NCI-H128 (cell line): Measurements from ENCODE around the gene BEAN1.

Experiments used
- DNase-seq: peaks from one replicate; lab custom pipeline; 2025; ENCODE audit not compliant: unreplicated experiment; lab: John Stamatoyannopoulos, UW

The BEAN1 gene, protein sequence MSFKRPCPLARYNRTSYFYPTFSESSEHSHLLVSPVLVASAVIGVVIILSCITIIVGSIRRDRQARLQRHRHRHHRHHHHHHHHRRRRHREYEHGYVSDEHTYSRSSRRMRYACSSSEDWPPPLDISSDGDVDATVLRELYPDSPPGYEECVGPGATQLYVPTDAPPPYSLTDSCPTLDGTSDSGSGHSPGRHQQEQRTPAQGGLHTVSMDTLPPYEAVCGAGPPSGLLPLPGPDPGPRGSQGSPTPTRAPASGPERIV

DNA sequence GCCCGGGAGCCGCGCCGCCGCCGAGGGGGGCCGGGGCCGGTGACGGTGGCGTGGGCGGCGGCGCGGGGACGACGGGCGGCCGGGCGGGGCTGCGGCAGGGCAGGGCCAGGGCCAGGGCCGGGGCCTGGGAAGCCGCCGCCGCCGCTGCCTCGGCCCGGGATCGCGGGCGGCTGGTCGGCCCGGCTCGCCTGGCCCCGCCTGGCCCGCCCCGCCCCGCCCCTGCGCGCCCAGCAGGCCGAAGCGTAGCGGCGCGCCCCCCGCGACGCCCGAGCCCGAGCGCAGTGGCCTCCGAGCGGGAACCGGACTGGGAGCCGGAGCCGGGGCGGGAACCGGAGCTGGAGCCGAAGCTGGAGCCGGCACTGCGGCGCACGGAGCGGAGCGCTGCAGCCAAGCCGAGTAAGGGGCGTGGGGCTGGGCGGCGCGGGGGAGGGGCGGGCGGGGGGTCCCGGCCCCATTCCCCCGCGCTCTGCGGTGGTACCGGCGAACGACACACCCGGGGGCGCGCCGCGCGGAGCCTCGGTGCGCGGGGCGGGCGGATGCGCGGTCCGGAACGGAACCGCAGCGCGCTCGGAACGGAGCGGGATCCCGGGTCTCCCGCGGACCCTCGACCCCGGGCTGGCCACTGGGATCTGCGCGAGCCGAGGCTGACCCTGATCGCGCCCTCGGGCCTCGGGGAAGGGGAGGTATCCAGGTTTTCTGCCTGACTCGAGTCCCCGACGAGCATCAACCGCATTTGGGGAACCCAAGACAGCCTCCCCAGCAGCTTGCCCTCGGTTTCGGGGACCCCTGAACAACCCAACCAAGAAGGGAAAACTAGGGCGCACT is at the start of gene BEAN1:
Gene BEAN1, plus strand, starts transcription at position 260 of the 825 bp plus-strand sequence. CDS start 10,382 bp downstream, outside the sequence.
- DNase-seq, result no peak

DNA sequence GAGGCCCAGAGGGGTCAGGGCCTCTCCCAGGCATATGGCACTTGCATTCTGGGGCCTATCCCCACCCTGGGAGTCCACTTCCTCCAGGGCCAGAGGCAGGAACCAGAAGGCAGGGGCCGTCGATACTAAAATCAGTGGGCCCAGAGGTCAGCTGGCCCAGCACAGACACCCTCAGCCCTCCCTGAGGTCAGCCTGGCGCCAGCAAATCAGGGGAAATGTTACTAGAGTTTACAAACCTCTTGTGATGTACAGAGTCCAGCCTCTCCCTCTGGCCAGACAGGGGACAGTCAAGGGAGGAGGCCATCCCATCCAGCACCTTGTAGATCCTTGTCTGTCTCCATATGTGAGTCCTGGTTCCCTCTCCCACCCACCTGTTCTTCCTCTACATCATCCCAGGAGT is 49.8 kb upstream of the BEAN1 start:
- DNase-seq, result no peak

DNA sequence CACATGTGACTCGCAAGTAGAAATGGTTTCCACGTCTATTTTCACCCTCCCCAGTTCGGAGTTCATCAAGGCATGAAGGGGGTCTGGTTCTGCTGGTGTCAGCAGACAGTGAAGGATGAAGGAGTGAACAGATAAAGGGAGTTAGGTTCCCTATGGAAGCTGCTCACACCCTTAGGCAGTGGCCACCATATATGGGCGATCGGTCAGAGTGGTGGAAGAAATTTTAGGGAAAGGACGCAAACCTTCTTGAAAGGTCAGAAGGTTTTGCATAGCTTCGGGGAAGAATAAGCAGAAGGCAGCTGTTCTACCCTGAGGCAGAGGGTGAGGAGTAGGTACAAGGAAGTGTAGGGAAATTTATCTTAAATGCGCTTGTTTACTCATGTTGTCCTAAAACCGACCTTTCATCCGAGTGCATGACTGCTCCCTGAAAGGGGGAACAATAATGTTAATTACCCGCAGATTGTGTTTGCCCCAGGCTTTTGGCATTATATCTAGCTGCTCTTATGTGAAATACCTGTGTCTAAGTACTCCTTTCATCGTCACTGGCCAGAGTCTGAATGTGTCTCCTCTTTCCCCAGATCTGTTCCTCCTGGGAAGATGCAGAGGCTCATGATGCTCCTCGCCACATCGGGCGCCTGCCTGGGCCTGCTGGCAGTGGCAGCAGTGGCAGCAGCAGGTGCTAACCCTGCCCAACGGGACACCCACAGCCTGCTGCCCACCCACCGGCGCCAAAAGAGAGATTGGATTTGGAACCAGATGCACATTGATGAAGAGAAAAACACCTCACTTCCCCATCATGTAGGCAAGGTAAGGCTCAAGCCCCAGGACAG is 48.1 kb upstream of the BEAN1 start:
- DNase-seq, result no peak

DNA sequence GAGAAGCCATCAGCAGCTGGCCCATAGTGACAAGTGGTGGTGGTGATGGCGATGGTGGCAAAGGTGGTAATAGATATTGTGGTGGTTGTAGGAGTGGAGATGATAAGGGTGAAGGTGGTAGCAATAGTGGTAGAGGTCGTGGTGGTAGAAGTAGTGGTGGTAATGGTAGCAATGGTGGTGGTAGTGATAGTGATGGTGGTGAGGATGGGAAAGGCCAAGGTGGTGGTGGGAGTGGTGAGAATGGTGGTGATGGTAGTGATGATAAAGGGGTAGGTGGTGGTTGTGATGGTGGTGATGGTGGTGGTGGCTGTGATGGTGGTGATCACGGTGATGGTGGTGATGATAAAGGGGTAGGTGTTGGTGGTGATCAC is 47.5 kb upstream of the BEAN1 start:
- DNase-seq, result no peak

DNA sequence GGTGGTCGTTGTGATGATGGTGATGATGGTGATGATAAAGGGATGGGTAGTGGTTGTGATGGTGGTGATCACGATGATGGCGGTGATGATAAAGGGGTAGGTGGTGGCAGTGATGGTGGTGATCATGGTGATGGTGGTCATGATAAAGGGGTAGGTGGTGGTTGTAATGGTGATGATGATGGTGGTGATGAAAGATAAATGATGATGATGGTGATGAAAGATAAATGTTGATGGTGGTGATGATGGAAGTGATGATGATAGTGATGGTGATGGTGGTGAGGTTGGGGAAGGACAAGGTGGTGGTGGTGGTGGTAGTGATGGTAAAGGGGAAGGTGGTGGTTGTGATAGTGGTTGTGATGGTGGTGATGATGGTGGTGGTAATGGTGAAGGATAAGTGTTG is 46.7 kb upstream of the BEAN1 start:
- no peak for DNase-seq

DNA sequence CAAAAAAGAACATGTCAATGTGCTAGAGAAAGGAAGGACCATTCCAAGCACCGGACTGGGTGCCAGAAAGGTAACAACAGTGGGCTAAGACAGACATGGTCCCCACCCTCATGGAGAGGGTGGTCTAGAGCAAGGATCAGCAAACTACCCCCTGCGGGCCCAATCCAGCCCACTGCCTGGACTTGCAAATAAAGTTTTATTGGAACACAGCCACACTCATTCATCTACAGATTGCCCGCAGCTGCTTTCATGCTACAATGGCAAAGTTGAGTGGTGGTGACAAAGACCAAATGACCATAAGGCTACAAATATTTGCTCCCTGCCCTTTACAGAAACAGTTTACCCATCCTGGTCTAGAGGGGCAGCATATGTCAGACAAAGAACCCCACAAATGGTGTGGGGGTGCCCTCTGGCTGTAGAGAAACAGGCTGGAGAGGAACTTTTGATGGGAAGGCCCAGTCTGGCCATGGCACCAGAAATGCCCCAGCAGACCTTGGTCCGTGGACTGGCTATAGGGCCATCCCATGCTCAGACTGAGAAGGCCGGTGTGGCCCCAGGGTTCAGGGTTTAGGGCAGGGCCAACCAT is 45.4 kb upstream of the BEAN1 start:
- DNase-seq, result no peak

DNA sequence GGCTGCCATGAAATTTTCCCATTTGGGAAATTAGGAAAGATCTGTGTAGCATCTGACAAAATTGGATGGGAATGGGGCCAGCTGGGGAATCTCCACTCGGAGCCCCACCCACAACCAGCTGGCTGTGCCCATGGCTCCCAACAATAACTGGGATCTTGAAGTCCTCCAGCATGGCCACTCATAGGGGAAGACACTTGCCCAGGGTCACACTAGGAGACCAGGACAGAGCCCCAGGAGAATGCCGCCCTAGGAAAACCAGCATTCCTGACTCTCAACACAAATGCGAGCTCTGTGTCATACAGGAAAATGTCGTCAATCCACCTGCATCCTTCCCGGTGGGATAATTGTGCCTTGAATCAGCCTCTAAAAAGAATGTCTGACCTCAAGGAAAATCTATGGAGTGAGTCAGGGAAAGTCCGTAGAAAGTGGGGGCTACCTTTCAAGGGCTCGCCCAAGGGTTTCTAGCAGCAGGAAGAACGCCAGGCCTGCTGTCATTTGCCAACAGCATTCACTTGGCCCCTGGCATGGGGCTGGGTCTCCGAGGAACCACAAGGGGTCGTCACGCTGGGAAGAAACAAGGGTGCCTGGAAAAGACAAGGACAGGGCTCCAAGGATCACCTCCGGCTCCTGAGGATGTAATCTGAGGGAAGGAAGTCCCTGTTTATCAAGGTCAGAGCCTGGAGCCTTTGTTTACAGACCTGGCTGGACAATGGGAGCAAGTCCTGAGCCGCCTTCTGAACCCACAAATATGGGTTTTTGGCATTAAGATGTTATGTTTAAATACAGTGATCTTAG is 44.7 kb upstream of the BEAN1 start:
- no peak for DNase-seq

DNA sequence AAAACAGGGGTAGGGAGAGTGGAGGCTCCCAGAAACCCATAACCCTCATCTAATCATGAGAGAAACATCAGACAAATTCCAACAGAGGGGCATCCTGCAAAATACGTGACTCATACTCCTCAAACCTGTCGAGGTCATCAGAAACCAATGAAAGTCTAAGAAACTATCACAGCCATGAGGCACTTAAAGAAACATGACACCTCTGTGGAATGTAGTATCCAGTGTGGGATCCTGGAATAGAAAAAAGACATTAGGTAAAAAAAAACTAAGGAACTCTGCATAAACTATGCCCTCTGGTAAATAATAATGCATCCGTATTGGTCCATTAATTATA is 44.2 kb upstream of the BEAN1 start:
- DNase-seq, result no peak

DNA sequence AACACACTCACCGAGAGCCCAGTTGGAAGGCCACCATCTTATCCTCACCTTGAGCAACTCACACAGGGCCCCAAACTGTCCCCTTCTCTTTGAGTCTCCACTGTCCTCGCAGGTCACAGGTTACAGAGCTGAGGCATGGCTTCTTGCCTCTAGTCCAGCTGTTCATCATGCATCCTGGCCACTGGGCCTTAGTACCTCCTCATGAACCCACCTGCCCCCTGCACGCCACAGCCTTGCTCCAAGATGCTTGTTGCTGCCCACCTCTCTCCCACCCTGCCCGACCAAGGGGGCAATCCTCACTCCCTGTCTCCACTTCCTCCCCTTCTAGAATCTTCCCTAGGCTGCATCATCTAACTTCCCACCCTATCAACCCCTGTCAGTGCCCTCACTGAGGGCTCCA is 43.5 kb upstream of the BEAN1 start:
- no peak for DNase-seq

DNA sequence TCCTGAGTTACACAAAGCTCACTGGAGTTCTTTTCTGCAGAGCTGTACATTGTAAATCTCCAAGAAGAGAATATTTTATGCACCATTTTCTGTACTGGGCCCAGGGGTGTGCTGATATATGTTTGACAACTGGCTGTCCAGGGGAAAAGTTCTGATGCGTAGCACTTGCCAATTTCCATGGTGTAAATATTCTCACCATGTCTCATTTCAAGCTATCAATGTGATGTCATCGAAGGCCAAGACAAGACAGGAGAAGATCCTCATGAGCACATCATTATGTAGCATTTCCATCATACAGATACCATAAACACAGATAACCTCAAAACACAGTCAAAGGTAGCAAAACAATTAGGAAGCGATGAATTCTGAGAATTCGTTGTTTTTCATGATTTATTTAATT is 41.7 kb upstream of the BEAN1 start:
- no peak for DNase-seq

DNA sequence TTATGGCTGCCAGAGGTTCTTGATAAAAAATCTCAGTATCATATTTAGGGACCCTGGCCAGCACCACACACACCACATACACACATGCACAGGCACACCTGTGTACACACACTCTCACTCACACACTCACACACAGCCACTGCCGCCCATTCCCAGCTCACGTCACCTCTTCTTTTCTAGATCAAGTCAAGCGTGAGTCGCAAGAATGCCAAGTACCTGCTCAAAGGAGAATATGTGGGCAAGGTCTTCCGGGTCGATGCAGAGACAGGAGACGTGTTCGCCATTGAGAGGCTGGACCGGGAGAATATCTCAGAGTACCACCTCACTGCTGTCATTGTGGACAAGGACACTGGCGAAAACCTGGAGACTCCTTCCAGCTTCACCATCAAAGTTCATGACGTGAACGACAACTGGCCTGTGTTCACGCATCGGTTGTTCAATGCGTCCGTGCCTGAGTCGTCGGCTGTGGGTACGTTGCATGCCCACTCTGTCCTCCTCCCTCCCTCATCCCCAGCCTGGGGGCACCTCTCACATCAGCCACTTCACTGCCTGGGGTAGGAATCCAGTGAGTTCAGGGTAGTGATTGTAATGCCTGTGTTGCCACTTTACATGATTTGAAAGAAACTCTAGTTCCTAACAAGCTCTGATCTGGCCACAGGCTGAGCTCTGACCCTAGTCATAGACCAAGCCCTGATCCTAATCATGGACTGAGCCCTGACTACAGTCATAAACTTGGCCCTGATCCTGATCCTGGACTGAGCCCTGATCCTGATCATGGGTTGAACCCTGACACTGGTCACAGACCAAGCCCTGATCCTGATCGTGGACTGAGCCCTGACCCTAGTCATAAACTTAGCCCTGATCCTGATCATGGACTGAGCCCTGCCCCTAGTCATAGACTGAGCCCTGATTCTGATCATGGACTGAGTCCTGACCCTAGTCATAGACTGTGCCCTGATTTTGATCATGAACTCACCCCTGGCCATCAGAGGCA is 40.2 kb upstream of the BEAN1 start:
- no peak for DNase-seq

DNA sequence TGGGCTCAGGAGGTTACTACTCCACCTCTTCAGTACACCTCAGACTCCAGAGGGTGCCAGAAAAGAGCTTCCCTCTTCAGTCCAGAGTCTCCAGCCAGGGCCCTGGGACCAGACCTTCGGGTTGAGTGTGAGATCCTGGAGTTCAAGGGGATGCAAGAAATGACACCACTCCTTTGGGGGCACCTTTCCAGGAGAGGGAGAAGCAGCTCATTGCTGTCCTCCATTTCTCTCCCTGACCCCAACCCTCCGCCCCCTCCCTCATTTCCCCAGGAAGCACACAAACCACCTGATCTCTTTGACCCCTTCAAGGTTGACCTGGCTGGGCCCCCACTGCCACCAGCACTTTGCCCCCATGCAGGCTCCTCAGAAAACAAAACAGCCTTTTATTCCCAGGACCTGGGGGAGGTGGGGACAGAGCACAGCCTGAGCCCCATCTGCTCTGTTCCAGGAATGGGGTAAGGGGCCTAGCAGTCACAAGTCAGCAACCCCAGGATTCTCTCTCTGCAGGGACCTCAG is 39.2 kb upstream of the BEAN1 start:
- no peak for DNase-seq

DNA sequence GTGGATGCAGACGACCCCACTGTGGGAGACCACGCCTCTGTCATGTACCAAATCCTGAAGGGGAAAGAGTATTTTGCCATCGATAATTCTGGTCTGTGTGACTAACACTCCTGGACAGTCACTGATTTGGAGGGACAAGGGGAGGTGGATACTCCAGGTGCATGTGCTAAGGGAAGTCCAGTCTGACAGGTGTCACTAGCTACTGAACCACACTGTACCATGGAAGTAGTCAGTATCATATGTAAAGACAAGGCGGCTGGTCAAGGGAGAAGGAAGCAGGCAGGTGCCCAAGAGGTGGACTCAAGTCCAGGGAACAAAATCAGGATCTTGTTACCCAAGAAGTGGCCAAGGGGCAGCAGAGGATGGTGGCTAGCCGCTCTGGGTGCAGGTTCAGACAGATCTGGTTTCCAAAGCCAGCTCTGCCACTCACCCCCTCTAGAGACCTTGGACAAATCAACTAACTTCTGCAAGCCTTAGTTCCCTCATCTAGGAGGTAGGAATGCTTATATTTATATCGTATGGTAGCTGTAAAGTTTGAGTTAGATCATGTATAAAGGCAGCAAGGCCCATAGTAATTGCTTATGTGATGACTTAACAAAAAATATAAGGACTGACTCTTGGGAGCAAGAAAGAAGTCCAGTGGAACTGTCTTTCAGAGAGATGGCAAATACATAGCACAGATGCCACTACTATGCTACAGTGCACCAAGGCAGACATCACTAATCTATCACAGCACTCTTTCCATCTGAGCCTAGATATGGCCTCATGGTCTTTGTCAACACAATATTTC is 38.5 kb upstream of the BEAN1 start:
- DNase-seq, result no peak

DNA sequence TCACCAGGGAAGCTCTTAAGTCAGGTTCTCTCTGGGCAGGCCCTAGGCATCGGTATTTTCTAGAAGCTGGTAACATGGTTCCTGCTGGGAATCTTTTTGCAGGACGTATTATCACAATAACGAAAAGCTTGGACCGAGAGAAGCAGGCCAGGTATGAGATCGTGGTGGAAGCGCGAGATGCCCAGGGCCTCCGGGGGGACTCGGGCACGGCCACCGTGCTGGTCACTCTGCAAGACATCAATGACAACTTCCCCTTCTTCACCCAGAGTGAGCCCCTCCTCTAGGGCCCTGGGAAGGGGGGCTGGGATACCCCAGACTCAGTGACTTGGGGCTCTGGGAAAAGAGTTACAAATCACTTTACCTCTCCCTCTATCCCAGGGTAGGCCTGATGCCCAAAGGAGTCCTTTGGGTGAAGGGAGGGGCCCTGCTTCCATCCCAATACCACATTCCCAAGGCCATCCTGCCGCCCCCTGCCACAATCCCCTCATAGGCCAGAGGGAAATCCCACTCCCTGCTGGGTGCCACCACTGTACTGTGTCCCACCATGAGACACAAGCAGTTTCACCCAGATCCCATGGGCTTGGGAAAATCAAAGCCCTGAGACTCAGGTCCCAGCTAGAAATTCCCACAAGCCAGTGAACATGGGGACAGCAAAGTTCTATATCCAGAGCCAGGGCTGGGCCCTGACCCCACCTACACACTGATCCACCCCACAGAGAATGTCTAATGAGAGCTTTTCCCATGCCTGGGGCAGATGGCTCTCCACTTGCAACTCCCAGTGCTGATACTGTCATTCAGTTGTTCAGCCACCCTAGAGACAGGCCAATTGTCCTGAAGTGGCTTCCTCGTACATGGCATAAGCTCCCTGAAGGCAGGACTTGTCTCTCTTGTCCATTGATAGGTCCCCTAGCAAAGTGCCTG is 37.6 kb upstream of the BEAN1 start:
- DNase-seq, result no peak

DNA sequence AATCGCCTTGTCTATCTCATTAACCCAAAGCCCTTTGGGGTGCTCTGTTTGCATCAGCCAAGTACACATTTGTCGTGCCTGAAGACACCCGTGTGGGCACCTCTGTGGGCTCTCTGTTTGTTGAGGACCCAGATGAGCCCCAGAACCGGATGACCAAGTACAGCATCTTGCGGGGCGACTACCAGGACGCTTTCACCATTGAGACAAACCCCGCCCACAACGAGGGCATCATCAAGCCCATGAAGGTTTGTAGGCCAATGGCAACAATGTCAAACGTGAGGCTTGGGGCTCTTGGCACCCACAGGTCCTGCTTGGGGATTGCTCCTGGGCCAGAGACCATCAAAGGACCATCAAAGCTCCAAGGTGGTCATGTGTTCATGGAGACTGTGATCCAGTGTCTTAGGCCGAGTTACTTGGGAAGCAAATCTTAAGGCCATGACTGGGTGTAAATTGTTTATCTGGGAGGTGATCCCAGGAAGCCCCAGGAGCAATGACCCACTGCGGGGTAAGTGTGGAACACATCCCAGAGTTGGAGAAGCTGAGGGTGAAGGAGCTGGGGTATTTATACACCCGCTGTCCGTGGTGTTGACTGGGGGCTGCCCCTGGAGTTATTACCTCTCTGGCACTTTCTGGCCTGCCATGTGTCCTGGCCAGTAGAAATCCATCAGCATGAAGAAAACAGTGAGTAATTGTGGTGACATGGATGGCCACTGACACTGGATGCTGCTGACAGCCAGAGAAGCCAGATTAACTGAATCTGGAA is 36.6 kb upstream of the BEAN1 start:
- no peak for DNase-seq

DNA sequence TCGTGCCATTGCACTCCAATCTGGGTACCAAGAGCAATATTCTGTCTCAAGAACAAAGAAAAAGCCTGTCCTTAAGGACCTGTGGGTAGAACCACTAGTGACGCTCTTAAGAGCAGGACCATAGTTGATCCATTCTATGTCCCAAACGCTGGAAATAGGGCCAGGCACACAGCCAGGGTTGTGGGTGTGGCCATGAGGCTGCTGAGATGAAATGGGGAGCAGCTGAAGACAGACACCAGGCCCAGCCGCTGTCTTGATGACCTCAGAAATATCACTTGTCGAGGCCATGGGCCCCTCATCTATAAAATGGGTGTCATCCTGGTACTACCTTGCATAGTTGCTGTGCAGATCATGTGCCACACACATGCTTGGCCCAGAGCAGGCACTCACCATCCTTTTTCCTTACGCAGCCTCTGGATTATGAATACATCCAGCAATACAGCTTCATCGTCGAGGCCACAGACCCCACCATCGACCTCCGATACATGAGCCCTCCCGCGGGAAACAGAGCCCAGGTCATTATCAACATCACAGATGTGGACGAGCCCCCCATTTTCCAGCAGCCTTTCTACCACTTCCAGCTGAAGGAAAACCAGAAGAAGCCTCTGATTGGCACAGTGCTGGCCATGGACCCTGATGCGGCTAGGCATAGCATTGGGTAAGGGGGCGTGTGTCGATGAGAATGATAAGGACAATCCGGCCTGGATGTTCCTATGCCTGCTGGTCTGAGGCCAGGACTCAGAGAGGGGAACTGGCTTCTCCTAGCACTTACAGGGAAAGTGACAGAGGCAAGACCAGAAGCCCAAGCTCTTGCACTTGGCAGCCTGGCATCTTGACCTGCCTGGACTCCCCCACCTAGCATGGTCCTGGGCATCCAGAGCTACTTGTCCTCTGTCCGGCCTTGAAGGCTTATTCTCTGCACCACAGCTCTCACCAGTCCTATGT is 35.1 kb upstream of the BEAN1 start:
- DNase-seq, result no peak
